ENCODE measurements around the gene SF3B1.
"Not testable (repeated sequence)": the region's sequence is repeated elsewhere in the genome, so short reads cannot be mapped to it uniquely, and the experiment has no call there.

SF3B1 gene

GRCh38 chr2:197379308-197379917 lies 55.4 kb downstream of the SF3B1 start:
- DNase-seq: not testable (repeated sequence)

GRCh38 chr2:197378494-197379307 lies 56.1 kb downstream of the SF3B1 start:
- peak; percentile 55 to 75 for DNase-seq

GRCh38 chr2:197378086-197378485 lies 56.7 kb downstream of the SF3B1 start:
- no peak for DNase-seq

GRCh38 chr2:197377670-197378069 lies 57.2 kb downstream of the SF3B1 start:
- DNase-seq: no peak

GRCh38 chr2:197372592-197372991 lies 62.2 kb downstream of the SF3B1 start:
- DNase-seq: no peak

GRCh38 chr2:197370664-197371063 lies 64.2 kb downstream of the SF3B1 start:
- DNase-seq: not testable (repeated sequence)

- DNase-seq: no peak
These were observed 64.9 kb downstream of the SF3B1 start for GRCh38 chr2:197369933-197370320.

- no peak for DNase-seq
These were observed 65.4 kb downstream of the SF3B1 start for GRCh38 chr2:197369228-197369932.

GRCh38 chr2:197368412-197368811 lies 66.4 kb downstream of the SF3B1 start:
- DNase-seq: no peak

- no peak for DNase-seq
These were observed 70.8 kb downstream of the SF3B1 start for GRCh38 chr2:197363998-197364397.

- DNase-seq: no peak
These were observed 74.1 kb downstream of the SF3B1 start for GRCh38 chr2:197360744-197361156.

GRCh38 chr2:197359859-197360258 lies 75.0 kb downstream of the SF3B1 start:
- DNase-seq: no peak

- DNase-seq: no peak
These were observed 75.9 kb downstream of the SF3B1 start for GRCh38 chr2:197358931-197359330.

GRCh38 chr2:197357986-197358385 lies 76.8 kb downstream of the SF3B1 start:
- no peak for DNase-seq

- peak in 1 of 2 donors; percentile 21 for DNase-seq
These were observed 78.7 kb downstream of the SF3B1 start for GRCh38 chr2:197356136-197356535.

GRCh38 chr2:197354169-197354558 lies 80.7 kb downstream of the SF3B1 start:
- DNase-seq: no peak

GRCh38 chr2:197353393-197354168 lies 81.2 kb downstream of the SF3B1 start:
- no peak for DNase-seq

GRCh38 chr2:197349699-197350098 lies 85.1 kb downstream of the SF3B1 start:
- DNase-seq: no peak

GRCh38 chr2:197348721-197349360 lies 86.0 kb downstream of the SF3B1 start:
- no peak for DNase-seq

- DNase-seq: no peak
These were observed 88.9 kb downstream of the SF3B1 start for GRCh38 chr2:197345846-197346370.

GRCh38 chr2:197343968-197344367 lies 90.9 kb downstream of the SF3B1 start:
- DNase-seq: not testable (repeated sequence)

GRCh38 chr2:197340591-197340990 lies 94.2 kb downstream of the SF3B1 start:
- no peak for DNase-seq

All from CD4-positive, alpha-beta T cell treated with Interleukin-4 for 1 hour (primary cell).